Hematopoietic multipotent progenitor cell treated with erythropoietin and hydrocortisone succinate and interleukin-3 and kit ligand, for 15 days (in vitro differentiated cells): Measurements from ENCODE around the gene CPAMD8.
A peak's percentile ranks its signal among the peaks of the same experiment; 100 is the strongest.
"Not testable (repeated sequence)": the region's sequence is repeated elsewhere in the genome, so short reads cannot be mapped to it uniquely, and the experiment has no call there.

Source experiments
- DNase-seq: peaks from one replicate; pipeline ENCODE4 v3.0.0-alpha.2; 2015; ENCODE audit warnings: low spot score

The CPAMD8 gene

DNA sequence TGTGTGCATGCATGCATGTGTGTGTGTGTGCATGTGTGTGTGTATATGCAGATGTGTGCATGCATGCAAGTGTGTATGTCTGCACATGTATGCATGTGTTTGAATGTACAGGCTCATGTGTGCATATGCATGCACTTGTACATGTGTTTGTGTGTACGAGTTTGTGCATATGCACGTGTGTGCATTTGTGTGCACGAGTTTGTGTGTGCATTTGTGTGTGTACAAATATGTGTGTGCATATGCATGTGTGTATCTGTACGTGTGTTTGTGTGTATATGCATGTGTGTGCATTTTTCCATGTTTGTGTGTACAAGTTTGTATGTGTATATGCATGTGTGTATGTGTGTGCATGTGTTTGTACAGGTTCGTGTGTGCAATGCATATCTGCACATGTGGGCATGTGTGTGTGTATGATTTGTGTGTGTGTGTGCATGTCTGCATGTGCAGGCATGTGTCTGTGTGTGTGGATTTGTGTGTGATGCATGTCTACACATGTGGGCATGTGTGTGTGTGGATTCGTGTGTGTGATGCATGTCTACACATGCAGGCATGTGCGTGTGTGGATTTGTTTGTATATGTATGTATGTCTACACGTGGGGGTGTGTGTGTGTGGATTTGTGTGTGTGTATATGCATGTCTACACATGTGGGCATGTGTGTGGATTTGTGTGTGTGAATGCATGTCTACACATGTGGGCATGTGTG, 80.7 kb downstream of the CPAMD8 start:
- no peak for DNase-seq

DNA sequence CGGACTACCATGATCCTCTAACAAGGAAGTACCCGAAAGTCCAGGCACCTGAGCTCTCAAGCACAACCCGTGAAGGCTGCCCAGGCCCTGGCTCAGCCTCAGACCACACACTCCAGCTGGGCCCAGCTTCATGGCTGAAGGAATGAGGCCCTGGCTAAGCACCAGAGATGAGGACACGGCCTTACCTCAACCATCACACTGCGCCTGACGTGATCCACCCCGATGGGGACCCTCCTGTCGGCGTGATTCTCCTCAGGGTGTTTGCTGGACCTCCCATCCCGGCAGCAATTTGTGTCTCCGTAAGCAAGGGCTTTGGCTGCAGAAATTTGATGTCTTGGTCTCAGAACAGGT, 81.3 kb downstream of the CPAMD8 start:
- no peak for DNase-seq

DNA sequence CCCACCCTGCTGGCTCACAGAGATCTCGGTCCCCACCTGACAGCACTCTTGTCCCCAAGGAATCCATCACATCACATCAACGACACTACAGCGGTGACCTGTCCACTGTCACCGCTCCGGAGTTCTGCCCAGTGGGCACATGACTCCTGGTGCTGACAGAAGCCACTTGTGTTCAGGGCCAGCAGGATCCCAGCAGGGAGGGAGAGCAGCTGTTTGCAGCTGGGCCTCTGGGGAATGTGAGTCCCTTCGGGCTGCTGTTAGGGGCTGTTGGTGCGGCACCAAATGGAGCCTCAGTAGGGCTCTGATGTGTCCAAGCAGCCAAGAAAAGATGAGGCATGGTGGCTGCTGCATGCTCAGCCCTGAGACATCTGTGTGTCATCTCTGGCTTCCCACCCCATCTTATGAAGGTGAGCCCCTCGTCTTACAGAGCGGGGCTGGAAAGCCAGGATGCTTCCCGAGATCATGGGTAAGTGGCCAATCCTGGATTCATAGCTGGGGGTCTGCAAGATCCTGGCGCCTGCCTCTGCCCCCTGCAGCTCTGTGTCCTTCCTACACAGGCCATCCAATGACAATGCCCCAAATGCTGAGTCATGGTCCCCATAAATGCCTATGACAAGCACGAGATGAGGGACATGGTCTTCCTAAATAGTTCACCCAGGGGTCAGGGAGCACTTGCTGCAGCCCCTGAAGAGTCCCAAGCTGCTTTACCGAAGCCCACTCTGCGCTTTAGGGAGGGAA, 81.8 kb downstream of the CPAMD8 start:
- DNase-seq = no peak

GRCh38 chr19:16943942-16944625, 82.5 kb downstream of the CPAMD8 start:
- DNase-seq = no peak

- DNase-seq = not testable (repeated sequence)
Observed at GRCh38 chr19:16943090-16943489, 83.5 kb downstream of the CPAMD8 start.

DNA sequence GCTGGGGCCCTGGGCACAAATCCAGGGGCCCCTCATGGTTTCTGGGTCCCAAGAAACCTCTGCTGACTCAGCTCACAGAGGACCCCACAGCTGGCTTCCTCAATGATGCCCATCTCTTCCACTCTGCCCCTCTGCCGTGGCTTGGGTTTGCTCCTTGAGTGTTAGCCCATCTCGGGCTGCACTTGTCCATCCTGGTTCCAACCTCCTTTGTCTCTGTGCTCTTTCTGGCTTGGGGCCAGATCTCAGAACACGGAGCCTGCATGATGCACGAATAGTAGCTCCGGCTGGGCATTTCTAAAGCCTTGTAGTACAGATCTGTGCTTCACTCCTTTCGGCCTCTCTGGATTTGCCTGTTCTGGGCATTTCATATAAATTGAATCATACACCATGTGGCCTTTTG, 84.0 kb downstream of the CPAMD8 start:
- DNase-seq = no peak

GRCh38 chr19:16940626-16941025, 86.0 kb downstream of the CPAMD8 start:
- DNase-seq = no peak

DNA sequence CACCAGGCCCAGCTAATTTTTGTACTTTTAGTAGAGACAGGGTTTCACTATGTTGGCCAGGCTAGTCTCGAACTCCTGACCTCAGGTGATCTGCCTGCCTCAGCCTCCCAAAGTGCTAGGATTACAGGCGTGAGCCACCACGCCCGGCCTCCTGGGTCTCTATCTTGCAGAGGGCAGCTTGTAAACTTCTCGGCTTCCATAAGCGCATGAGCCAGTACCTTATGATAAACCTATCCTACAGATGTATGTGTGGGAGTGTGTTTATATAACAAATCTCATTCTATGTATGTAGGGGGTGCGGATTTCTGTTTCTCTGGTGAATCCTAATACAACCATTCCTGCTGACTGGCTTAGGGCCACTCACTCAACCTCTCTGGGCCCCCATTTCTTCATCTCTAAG, 86.5 kb downstream of the CPAMD8 start:
- DNase-seq = not testable (repeated sequence)

DNA sequence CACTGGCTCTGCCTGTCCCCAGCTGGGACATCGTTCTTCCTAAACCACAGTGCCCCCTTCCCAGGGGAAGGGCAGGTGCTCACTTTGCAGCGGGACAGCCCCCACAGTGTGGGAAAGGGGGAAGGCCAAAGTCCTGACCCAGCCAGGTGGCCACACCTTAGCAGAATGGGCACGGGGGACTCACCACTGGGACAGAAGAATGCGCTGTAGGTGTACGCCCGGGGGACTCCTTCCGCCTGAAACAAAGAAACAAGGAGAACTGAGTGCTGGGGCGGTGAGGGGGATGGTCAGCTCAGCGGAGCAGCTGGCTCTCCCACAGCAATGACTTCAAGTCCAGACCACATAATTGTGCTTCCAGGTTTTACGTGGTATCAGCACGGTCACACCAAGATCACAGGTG, 88.4 kb downstream of the CPAMD8 start:
- DNase-seq = no peak

DNA sequence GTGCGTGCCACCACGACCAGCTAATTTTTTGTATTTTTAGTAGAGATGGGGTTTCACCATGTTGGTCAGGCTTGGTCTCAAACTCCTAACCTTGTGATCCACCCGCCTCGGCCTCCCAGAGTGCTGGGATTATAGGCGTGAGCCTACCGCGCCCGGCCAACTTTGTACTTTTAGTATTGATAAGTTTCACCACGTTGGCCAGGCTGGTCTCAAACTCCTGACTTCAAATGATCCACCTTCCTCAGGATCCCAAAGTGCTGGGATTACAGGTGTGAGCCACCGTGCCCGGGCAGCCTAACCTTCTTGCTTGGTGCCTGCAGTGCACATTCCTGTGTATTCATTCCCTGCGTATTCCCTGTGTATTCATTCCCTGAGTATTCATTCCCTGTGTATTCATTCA, 88.8 kb downstream of the CPAMD8 start:
- not testable (repeated sequence) for DNase-seq

DNA sequence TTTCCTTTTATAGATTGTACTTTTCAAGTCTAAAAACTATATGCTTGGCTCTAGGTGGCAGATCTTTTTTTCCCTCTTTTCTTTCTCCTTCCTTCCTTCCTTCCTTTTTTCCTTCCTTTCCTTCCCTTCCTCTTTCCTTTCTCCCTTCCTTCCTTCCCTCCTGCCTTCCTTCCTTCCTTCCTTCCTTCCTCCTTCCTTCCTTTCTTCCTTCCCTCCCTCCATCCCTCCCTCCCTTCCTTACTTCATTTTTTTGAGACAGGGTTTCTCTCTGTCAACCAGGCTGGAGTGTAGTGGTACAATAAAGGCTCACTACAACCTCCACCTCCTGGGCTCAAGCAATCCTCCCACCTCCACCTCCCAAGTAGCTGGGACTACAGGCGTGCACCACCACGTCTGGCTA, 89.7 kb downstream of the CPAMD8 start:
- DNase-seq = no peak

DNA sequence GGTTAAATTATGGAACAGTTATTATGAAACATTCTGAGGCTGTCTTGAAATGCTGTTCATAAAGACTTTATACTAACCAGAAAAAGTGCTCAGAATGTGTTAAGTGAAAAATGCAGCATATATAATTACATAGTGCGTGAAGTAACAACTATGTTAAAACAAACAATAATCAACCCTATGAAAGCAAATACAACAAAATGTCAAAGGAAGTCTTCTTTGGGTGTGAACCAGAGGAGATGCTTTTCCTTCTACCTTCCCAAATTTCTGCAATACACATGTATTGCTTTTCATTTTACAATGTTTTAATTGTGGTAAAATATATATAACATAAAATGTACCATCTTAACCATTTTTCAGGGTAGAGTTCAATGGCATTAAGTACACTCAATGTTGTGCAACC, 92.1 kb downstream of the CPAMD8 start:
- no peak for DNase-seq

- no peak for DNase-seq
Observed at GRCh38 chr19:16931306-16931705, 95.3 kb downstream of the CPAMD8 start.

DNA sequence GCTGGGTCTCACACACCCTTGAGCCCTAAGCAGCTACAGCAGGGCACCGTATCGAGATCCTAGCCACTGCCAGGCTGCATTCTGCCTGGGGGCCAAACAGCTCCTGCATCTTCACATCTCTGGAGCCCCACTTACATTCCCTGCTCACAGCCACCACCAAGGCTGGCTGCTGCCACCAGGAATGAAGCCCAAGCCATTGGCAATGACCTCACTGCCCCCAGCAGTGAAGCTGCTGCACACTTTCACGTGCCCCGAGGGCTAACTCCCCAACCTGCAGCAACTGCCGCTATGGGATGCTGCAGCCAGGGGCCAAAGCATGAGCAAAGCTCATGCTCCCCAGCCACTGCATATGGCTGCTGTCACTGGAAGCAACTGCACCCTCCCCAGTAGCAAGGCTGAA, 95.9 kb downstream of the CPAMD8 start:
- DNase-seq = no peak

GRCh38 chr19:16928916-16929315, 97.7 kb downstream of the CPAMD8 start:
- no peak for DNase-seq

GRCh38 chr19:16928351-16928750, 98.3 kb downstream of the CPAMD8 start:
- DNase-seq = no peak

DNA sequence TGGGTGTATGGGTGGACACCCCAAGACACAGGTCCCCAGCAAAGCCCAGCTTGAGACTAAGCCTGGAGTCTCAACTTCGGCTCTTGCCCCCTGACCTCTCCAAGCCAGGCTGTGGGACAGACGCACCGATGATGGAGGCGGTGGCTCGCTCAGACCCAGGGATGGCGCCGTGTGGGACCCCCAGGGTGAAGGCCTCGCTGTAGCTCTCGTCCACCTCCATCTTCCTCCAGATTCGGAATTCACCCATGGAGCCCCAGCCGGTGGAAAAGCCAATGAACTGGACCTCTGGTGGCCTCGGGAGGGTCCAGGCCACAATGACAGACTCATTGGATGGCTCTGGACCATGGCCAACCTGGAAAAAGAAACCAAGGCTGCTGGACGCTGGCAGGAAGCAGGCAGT, 98.7 kb downstream of the CPAMD8 start:
- no peak for DNase-seq

GRCh38 chr19:16922949-16923348, 103.7 kb downstream of the CPAMD8 start:
- no peak for DNase-seq

DNA sequence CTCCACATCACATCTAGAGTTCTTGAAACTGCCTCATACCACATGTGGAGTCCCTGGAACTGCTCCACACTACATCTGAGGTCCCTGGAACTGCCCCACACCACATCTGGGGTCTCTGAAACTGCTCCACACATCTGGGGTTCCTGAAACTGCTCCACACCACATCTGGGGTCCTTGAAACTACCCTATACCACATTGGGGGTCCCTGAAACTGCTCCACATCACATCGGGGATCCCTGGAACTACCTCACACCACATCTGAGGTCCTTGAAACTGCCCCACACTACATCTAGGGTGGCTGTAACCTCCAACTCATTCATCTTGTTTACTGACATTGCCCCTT, 104.0 kb downstream of the CPAMD8 start:
- DNase-seq = no peak

DNA sequence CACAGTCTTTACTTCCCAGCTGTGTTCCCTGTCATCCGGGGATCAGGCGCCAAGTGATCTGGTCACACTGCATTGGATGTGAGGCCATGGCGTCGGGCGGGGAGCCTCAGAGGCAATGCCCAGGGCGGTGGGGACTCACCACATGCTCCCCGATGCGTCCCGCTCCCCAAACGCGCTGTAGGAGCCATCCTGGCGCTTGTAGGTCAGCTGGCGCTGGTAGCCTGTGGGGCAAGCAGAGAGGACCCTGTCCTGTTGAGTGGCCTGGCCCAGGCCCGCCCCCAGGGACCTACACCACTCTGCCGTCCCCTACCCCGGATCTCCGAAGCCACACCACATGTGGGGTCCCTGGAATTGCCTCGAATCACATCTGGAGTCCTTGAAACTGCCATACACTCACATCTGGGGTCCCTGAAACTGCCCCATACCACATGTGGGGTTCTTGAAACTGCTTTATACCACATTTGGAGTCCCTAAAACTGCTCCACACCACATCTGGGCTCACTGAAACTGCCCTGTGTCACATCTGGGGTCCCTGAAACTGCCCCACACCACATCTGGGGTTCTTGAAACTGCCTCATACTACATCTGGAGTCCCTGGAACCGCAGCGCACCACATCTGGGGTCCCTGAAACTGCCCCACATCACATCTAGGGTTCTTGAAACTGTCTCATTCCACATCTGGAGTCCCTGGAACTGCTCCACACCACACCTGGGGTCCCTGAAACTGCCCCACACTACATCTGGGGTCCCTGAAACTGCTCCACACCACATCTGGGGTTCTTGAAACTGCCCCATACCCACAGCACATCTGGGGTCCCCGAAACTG, 104.6 kb downstream of the CPAMD8 start:
- DNase-seq = no peak

DNA sequence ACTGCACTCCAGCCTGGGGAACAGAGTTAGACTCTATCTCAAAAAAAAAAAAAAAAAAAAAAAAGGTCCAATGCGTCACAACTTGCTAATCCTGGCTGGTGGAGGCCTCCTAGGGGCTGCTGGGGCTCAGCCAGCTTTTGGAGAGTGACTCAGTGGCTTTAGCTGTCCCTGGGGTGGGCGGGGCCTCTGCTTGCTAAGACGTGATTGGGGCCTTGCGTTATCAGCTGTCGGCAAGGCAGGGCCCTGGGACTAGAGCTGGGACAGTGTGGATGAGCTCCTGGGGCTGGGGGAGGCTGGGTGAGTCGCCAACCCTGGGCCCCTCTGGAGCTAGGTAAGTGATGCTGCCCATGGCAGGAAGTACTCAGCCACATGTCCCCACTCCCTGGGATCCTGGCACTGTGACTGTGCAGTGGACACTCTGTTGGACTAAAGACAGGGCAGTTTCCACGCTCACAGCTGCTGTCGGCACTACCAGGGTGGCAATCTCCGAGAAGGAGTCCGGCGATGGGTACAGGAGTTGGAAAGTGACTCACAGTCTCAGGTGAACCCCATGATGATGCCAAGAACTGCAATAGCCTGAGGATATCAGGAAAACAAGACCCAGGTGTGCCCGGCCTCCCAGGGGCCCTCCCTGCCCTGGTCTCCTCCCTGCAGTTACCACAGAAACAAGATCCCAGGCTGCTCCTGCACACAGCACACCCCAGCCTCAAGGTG, 105.6 kb downstream of the CPAMD8 start:
- peak; percentile 62 for DNase-seq

DNA sequence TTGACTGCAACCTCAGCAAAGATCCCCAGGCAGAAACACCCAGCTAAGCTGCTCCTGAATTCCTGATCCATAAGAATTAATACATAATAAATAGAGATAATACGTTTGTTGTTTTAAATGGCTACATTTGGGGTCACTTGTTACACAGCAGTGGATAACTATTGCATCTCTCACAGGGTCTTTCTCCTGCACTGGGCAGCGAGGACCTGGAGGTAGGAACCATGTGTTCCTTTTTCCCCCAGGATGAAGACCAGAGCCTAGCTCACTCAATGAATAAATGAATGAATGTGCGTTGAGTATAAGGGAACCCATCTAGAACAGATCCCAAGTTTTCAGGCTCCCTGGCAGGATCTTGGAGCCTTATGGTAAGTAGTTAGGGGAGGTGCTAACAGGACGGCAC, 107.1 kb downstream of the CPAMD8 start:
- DNase-seq = no peak
